Skeletal muscle cell (primary cell): ENCODE data around the gene FGF4.

Experiments used
- DNase-seq: peaks from one replicate; pipeline ENCODE4 v3.0.0-alpha.2; 2010; ENCODE audit warnings: low read depth
- H3K4me3 ChIP-seq: 2 replicates; pipeline ENCODE4 v1.5.1; 2011; ENCODE audit warnings: low read depth, mild to moderate bottlenecking, control low read depth, low read length, moderate library complexity

Gene FGF4

GRCh38 chr11:69734841-69735240 lies 40.3 kb downstream of the FGF4 start:
- no peak for DNase-seq

GRCh38 chr11:69734367-69734766 lies 40.8 kb downstream of the FGF4 start:
- DNase-seq: no peak
- H3K4me3 ChIP-seq: no peak overlapping the region

More at GRCh38 chr11:69734841-69735240, 40.3 kb downstream of the FGF4 start:
- H3K4me3 ChIP-seq: no peak overlapping the region

DNA sequence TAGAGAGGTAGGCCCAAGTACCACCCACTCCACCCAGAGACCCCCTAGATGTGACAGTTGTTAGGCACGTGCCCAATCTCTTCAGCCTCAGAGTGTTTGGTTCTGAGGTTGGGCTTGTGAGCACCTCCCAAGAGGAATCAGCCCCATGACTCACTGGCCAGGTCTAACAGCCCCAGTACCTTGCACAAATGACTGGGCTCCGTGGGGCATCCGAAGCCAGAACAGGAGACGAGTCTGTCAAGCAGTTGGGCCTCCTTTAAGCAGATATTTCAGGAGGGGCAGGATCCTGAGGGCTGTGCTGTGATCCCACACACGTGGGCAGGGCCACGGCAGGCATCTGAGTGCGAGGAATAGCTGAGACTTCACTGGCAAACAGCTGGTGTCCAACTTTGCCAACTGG lies 42.2 kb downstream of the FGF4 start:
- DNase-seq: no peak
- no peak overlapping the region for H3K4me3 ChIP-seq

GRCh38 chr11:69731110-69731509 lies 44.0 kb downstream of the FGF4 start:
- H3K4me3 ChIP-seq: no peak overlapping the region
- DNase-seq: no peak

DNA sequence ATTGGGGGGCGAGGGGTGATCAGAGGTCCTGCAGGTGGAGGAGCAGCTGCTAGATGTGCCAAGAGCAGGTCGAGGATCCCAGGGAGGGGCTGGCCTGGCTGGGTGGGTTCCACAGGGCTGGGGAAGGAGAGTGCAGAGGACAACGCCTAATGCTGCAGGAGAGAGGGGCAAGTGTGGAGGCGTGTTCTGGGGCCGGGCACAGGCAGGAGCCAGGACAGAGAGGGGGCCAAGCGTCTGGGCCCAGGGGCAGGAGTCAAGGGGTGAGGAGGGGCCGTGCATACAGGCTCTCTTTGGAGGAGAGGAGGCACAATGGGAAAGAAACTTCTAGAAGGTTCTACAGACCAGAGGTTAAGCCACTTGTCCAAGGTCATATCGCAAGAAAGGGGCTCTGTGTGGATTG lies 44.6 kb downstream of the FGF4 start:
- DNase-seq: no peak

GRCh38 chr11:69729252-69729651 lies 45.9 kb downstream of the FGF4 start:
- no peak overlapping the region for H3K4me3 ChIP-seq
- no peak for DNase-seq

More for the DNA sequence above, 44.6 kb downstream of the FGF4 start:
- H3K4me3 ChIP-seq: no peak overlapping the region

GRCh38 chr11:69727266-69727665 lies 47.9 kb downstream of the FGF4 start:
- H3K4me3 ChIP-seq: no peak overlapping the region
- DNase-seq: no peak

DNA sequence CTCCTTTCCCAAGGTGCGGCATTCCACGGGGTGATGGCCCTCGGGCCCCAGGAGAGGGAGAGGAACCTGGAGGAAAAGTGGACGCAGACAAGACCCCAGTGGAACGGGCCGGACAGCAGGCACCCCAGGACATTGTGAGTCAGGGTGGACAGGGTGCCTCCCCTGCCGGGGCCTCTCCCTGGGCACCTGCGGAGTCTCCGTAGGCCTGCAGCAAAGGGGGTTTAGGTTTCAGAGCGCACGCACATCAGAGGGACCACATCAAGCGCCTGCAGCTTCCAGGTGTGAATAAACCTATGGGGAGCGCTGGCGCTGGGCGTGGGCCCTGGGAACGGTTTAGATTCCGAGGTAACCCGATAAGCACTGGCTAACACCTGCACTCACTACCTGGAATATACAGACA lies 48.7 kb downstream of the FGF4 start:
- DNase-seq: no peak
- no peak overlapping the region for H3K4me3 ChIP-seq

DNA sequence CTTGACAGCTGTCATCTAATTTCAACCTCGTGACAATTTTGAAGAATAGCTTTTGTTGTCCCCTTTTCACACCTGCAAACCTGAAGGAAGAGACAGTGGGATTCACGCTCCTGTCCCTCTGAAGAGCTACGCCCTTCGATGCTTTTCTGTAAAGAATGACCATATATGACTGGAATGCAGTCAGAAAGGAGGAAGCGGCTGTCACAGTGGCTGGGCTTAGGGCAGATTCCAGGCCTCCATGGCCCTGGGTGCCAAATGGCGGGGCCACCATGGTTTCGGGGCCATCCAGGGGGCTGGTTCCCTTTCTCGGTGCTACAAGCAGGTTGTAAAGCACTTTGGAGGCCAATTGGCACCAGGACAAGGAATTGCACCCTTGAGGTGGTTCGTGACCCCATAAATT lies 49.1 kb downstream of the FGF4 start:
- DNase-seq: no peak
- no peak overlapping the region for H3K4me3 ChIP-seq

DNA sequence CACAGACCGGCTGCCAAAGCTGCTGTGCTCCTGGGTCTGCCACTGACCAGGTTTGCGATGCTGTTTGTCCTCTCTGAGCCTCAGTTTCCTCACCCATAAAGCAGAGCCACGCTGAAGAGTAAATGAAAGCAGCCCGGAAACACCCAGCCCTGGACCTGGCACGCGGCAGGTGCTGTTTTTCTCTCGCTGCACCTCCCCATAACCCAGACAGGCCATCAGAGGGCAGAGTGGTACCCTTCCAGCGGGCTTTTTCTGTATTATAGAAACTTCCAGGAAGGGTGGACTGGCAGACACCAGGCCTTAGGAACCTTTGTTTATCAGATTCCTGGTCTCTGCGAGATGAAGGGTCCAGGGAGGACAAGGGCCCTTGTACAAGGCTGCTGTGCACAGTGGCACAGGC lies 53.4 kb downstream of the FGF4 start:
- no peak overlapping the region for H3K4me3 ChIP-seq
- DNase-seq: no peak

DNA sequence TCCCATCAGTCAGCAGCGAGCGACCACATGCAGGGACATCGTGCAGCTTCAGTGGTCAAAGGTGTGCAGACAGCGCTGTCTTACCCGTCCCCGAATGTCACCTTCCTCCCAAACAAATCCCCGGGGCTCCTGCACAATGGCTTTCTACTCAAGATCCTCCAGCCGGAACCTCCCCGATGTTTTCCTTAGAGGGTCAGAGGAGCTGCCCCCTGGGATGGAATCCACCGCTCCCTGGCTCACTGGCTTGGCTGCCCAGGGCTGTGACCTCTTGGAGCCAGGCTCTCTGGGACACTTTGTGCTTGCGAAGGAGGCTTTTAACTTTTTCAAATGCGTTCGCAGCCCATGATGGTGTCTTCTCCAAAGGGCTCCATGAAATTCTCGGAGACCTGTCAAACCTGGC lies 54.0 kb downstream of the FGF4 start:
- no peak overlapping the region for H3K4me3 ChIP-seq
- DNase-seq: no peak
